K562 (cell line): ENCODE data around the gene TPO. TPM values are rescaled to one million over a fixed set of nuclear protein-coding genes. Genes with fewer than 3 reads are reported as not detected.

Experiments
- ATAC-seq: fragments of 200-7000 bp; cut with Tn5 transposase; 3 replicates; pipeline ENCODE4 v1.9.1; 2020; ENCODE audit warnings: moderate library complexity
- BruUV-seq: library from RNA; stranded (reverse); fragments of 400-500 nt; replicated peaks from 2 replicates; lab custom pipeline; 2021; lab: Mats Ljungman, UMichigan
- CTCF ChIA-PET: fragments of 300-600 bp; formaldehyde crosslinking; extraction: SDS; loops from one replicate; lab custom pipeline; 2021; ENCODE audit warnings: low intra/inter-chr PET ratio; lab: Yijun Ruan, JAX
- POLR2A ChIA-PET: fragments of 300-600, 350-650 bp; sonication (Branson Sonifier 250); formaldehyde crosslinking; extraction: SDS; loops from one replicate; lab custom pipeline; 2021; ENCODE audit warnings: antibody characterized with exemption, inconsistent platforms; lab: Yijun Ruan, JAX
- DNase-seq, 4 experiments: peaks; one replicate each; pipeline versions ENCODE4 v3.0.0 to v3.0.0-alpha.2; 2011 to 2018; ENCODE audit warnings: low spot score in 3 of 4, mixed read lengths in 3 of 4; ENCODE audit errors: extremely low read depth in 1 of 4
- FAIRE-seq: peaks from 2 replicates; lab custom pipeline; 2011; peaks lifted over from hg19 to GRCh38; lab: Jason Lieb, UNC
- H2AFZ ChIP-seq: 2 replicates; pipeline ENCODE4 v1.6.0; 2011; ENCODE audit warnings: low read depth, low read length, control low read depth, inconsistent platforms
- H3K27ac ChIP-seq: fragments of 200-600 bp; 3 replicates; pipeline ENCODE4 v1.8.0; 2011; ENCODE audit warnings: low read depth, mild to moderate bottlenecking, control low read depth, inconsistent platforms, low read length, moderate library complexity, mixed read lengths; ENCODE audit errors: extremely low read depth
- H3K27me3 ChIP-seq, 2 experiments: fragments of 300-600 bp in 1 of 2; 2 replicates in 1 of 2; 3 replicates in 1 of 2; pipeline versions ENCODE4 v1.6.0 to v1.8.0; 2011; ENCODE audit warnings: inconsistent platforms in 2 of 2, low read length in 2 of 2, mild to moderate bottlenecking in 1 of 2, mixed read lengths in 1 of 2, moderate library complexity in 1 of 2; ENCODE audit not compliant: control insufficient read depth in 2 of 2, insufficient read depth in 2 of 2
- H3K36me3 ChIP-seq: fragments of 300-600 bp; 3 replicates; pipeline ENCODE4 v1.8.0; 2011; ENCODE audit warnings: mild to moderate bottlenecking, low read length, inconsistent platforms; ENCODE audit not compliant: control insufficient read depth, insufficient read depth
- H3K4me1 ChIP-seq, 2 experiments: fragments of 200-600 bp in 1 of 2; replicated peaks in 1 of 2; 2 replicates in 1 of 2; 3 replicates in 1 of 2; pipeline versions ENCODE4 v1.5.1 to v1.8.0; 2011; ENCODE audit warnings: inconsistent platforms in 2 of 2, low read length in 2 of 2, mild to moderate bottlenecking in 1 of 2, mixed read lengths in 1 of 2, moderate library complexity in 1 of 2; ENCODE audit not compliant: control insufficient read depth in 2 of 2, insufficient read depth in 2 of 2
- H3K4me2 ChIP-seq: 2 replicates; pipeline ENCODE4 v1.6.1; 2011; ENCODE audit warnings: low read length, control low read depth, inconsistent platforms, mixed read lengths; ENCODE audit not compliant: insufficient read depth
- H3K4me3 ChIP-seq: fragments of 200-600 bp; sonication (generic), shearing (Covaris generic); 2 replicates; pipeline ENCODE4 v1.5.1; 2016; ENCODE audit warnings: control low read depth, inconsistent platforms
- H3K79me2 ChIP-seq: fragments of 200-600 bp; 3 replicates; pipeline ENCODE4 v1.8.0; 2011; ENCODE audit warnings: low read length, inconsistent platforms; ENCODE audit not compliant: control insufficient read depth, insufficient read depth
- H3K9ac ChIP-seq, 2 experiments: 2 replicates each; pipeline versions ENCODE4 v1.6.0 to v1.6.1; 2011; ENCODE audit warnings: low read depth in 2 of 2, low read length in 2 of 2, control low read depth in 1 of 2, inconsistent platforms in 1 of 2, mild to moderate bottlenecking in 1 of 2, mixed read lengths in 1 of 2; ENCODE audit not compliant: insufficient read depth in 1 of 2
- H3K9me1 ChIP-seq: one replicate; pipeline ENCODE4 v1.6.0; 2011; ENCODE audit warnings: inconsistent platforms, mild to moderate bottlenecking, low read length, moderate library complexity; ENCODE audit not compliant: control insufficient read depth, insufficient read depth
- H3K9me3 ChIP-seq: replicated peaks from 2 replicates; pipeline ENCODE4 v1.5.1; 2011; ENCODE audit warnings: low read depth, low read length, inconsistent platforms; ENCODE audit not compliant: control insufficient read depth, insufficient read depth
- H4K20me1 ChIP-seq: replicated peaks from 2 replicates; pipeline ENCODE4 v1.6.1; 2011; ENCODE audit warnings: low read length, inconsistent platforms, mixed read lengths; ENCODE audit not compliant: control insufficient read depth, insufficient read depth
- ADNP ChIP-seq: fragments of 200-800 bp; sonication (Bioruptor generic); IDR thresholded peaks from 2 replicates; pipeline ENCODE4 v1.6.1; 2016; ENCODE audit warnings: missing genetic modification characterization, missing compliant biosample characterization
- ARNT ChIP-seq, 2 experiments: fragments of 450-650 bp; IDR thresholded peaks; 2 replicates each; pipeline ENCODE4 v1.6.1; 2016; ENCODE audit warnings: mild to moderate bottlenecking in 1 of 2
- ATF2 ChIP-seq: sonication (generic); formaldehyde crosslinking; IDR thresholded peaks from 2 replicates; pipeline ENCODE4 v1.8.1; 2022; ENCODE audit warnings: missing genetic modification reagents
- ETV1 ChIP-seq: fragments of 450-650 bp; conservative IDR thresholded peaks from 2 replicates; pipeline ENCODE4 v1.6.1; 2016; ENCODE audit warnings: missing genetic modification characterization, control low read depth, low read depth, missing compliant biosample characterization
- FOXP1 ChIP-seq: sonication (generic); formaldehyde crosslinking; IDR thresholded peaks from 2 replicates; pipeline ENCODE4 v1.8.0; 2022; ENCODE audit warnings: mild to moderate bottlenecking, missing genetic modification reagents
- GABPB2 ChIP-seq: fragments of 250-450 bp; sonication (Bioruptor Pico); conservative IDR thresholded peaks from 2 replicates; pipeline ENCODE4 v1.5.1; 2021; ENCODE audit warnings: mild to moderate bottlenecking
- HCFC1 ChIP-seq: IDR thresholded peaks from 2 replicates; pipeline ENCODE4 v1.6.1; 2012; ENCODE audit warnings: low read depth, low read length, improper control_type of control experiment
- ILF3 ChIP-seq: fragments of 450-650 bp; IDR thresholded peaks from 2 replicates; pipeline ENCODE4 v1.6.1; 2018; ENCODE audit warnings: antibody characterized with exemption, mild to moderate bottlenecking, moderate library complexity, borderline replicate concordance
- JUND ChIP-seq, 2 experiments: IDR thresholded peaks; 2 replicates in 1 of 2; 3 replicates in 1 of 2; pipeline ENCODE4 v1.6.1; 2011; ENCODE audit warnings: borderline replicate concordance in 2 of 2, low read depth in 2 of 2, low read length in 2 of 2, improper control_type of control experiment in 1 of 2, missing biosample characterization in 1 of 2, missing genetic modification characterization in 1 of 2, missing genetic modification reagents in 1 of 2
- TFE3 ChIP-seq: fragments of 450-650 bp; formaldehyde crosslinking; IDR thresholded peaks from 2 replicates; pipeline ENCODE4 v1.4.0; 2020; ENCODE audit warnings: mild to moderate bottlenecking, mixed read lengths
- TSC22D4 ChIP-seq: fragments of 450-650 bp; IDR thresholded peaks from 2 replicates; pipeline ENCODE4 v1.6.1; 2016; ENCODE audit warnings: missing genetic modification characterization, missing biosample characterization, control low read depth
- ZBTB7A ChIP-seq: IDR thresholded peaks from 2 replicates; pipeline ENCODE4 v1.6.1; 2011; ENCODE audit warnings: low read depth, mild to moderate bottlenecking, low read length, moderate library complexity, borderline replicate concordance; ENCODE audit not compliant: control insufficient read depth
- ZNF184 ChIP-seq: sonication (generic); formaldehyde crosslinking; IDR thresholded peaks from 2 replicates; pipeline ENCODE4 v1.5.0; 2020; ENCODE audit warnings: missing genetic modification reagents
- ZNF717 ChIP-seq: fragments of 250-450 bp; sonication (Bioruptor Pico); IDR thresholded peaks from 2 replicates; pipeline ENCODE4 v1.5.0; 2021
- WGBS: fragments of 100-300 bp; shearing (Covaris generic); methylation state at CpG from one replicate; pipeline ENCODE4 v1.1.6; 2016; ENCODE audit warnings: low coverage, mixed read lengths; ENCODE audit not compliant: insufficient coverage; ENCODE audit errors: missing lambda C conversion rate; 5-methylcytosine and 5-hydroxymethylcytosine counted together
- in situ Hi-C: fragments of 300-500 bp; cut with MboI; formaldehyde crosslinking; loops from 4 replicates; pipeline ENCODE4 v1.15.0; 2018; ENCODE audit warnings: inconsistent platforms, mixed read lengths
- intact Hi-C: fragments of 100-400 bp; cut with micrococcal nuclease; formaldehyde crosslinking; loops from 2 replicates; pipeline ENCODE4 v1.14.2; 2022
- polyA plus RNA-seq, 8 experiments: library from polyadenylated mRNA; depleted of rRNA in 4 of 8; stranded (reverse) in 5 of 8; unstranded in 3 of 8; fragments of >200 nt; fragmentation: Nextera tagmentation in 2 of 8; fragmentation: Illumina TruSeq in 1 of 8; extraction: Ambion mirVana in 2 of 8; extraction: Trizol in 1 of 8; gene quantifications; 2 replicates each; pipeline versions ENCODE4 v1.2.1 to v1.2.3, GENCODE V29; 2011 to 2014; ENCODE audit warnings: inconsistent platforms in 1 of 8, missing spikeins in 1 of 8
- total RNA-seq, 7 experiments: library from RNA; depleted of rRNA in 6 of 7; stranded (reverse); fragments of >200 nt in 6 of 7; fragmentation: Illumina TruSeq in 2 of 7; extraction: Trizol in 2 of 7; gene quantifications; 2 replicates each; pipeline versions ENCODE4 v1.2.1 to v1.2.3, GENCODE V29; 2011 to 2021; ENCODE audit warnings: low replicate concordance in 1 of 7

Gene TPO
- total and polyA plus RNA-seq, 9 of the 15 experiments (the other 6 are each of a cell fraction or from before 2014, with no cell fraction given), result not detected

GRCh38 chr2:1496359-1496821, 83.1 kb downstream of the TPO start:
- Histone ChIP-seq H2AFZ (no peak overlapping the region), H3K9ac (no peak overlapping the region), H3K27me3 (peaks cover 5 to 67% of the 10 kb centered on the region in 2 experiments; a peak in 3 of 5 replicates), H4K20me1 (no peaks in the 10 kb centered on the region; the same call in 1 of the 2 replicates), H3K4me2 (no peak overlapping the region), H3K4me1 (no peaks in the 10 kb centered on the region), H3K27ac (no peak overlapping the region), H3K9me1 (no peaks in the 10 kb centered on the region), H3K79me2 (no peaks in the 10 kb centered on the region), H3K4me3 (no peak overlapping the region), H3K9me3 (no peaks in the 10 kb centered on the region), H3K36me3 (no peaks in the 10 kb centered on the region)
- 1% methylated on average over 9 of the region's 19 CpGs for WGBS
- BruUV-seq, result no TSS peak
- ChIA-PET POLR2A (no interaction called here), CTCF (no interaction called here)
- no peak for ATAC-seq
- DNase-seq, result no peak
- intact Hi-C loops (no loop called here), in situ Hi-C loops (no loop called here)
- FAIRE-seq, result no peak
- no peak for TF ChIP-seq FOXP1
- no peak for TF ChIP-seq TSC22D4 (tag)
- no peak for TF ChIP-seq TFE3
- TF ChIP-seq JUND (IDR thresholded peaks at IDR 0.05; ENCODE audit: borderline replicate concordance, low read depth, low read length), result no peak
- no peak for TF ChIP-seq JUND (tag; IDR thresholded peaks at IDR 0.05; ENCODE audit: borderline replicate concordance, low read depth, low read length)
- no peak for TF ChIP-seq ATF2
- no peak for TF ChIP-seq ZNF717 (CRISPR knock-in tag)
- no peak for TF ChIP-seq ZNF184 (CRISPR knock-in tag)
- no peak for TF ChIP-seq ARNT (IDR thresholded peaks at IDR 0.05)
- TF ChIP-seq GABPB2 (CRISPR knock-in tag), result no peak
- no peak for TF ChIP-seq ETV1
- no peak for TF ChIP-seq HCFC1
- TF ChIP-seq ADNP (tag), result no peak
- no peak for TF ChIP-seq ZBTB7A
- TF ChIP-seq ILF3, result no peak
- TF ChIP-seq, all 486 proteins: peak for 0
